Measurements from ENCODE around the gene APBB2.

Gene APBB2

DNA sequence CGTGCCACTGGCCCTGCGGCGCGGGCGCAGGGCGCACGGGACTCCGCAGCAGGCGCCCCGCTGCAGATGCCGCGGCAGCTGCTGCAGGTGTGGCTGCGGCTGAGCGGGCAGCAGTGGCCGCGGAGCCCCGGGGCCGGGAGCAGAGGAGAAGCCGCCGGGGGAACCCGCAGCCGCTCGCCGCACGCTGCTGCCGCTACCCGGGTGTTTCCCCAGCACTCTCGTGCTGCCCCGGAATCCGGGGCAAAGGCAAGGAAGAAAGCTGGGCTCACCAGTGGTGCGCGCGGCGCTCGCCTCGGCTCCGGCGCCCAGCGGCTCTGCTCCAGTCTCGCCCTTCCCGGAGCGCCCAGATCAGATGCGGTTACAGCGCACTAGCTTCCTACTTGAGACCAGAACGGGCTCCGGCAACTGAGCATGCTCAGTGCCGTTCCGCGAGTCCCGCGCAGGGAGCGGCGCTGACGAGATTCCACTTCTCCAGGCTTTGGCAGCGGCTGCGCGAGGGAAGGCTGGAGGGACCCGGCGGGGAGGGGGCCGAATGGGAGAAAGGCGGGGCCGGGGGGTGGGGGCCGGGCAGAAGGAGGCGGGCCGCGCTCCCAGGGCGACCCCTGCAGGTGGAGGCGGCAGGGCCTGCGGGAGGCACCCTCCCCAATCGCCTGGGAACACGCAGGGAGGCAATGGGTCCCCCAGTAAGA lies at the start of gene APBB2:
Gene APBB2, minus strand, starts transcription at position 407 of the 689 bp plus-strand sequence. CDS start 181,288 bp downstream, outside the sequence.
- DNase-seq (ENCODE audit: low spot score), result no peak

GRCh38 chr4:41262198-41262597 lies 47.9 kb upstream of the APBB2 start:
- DNase-seq (ENCODE audit: low spot score), result no peak

DNA sequence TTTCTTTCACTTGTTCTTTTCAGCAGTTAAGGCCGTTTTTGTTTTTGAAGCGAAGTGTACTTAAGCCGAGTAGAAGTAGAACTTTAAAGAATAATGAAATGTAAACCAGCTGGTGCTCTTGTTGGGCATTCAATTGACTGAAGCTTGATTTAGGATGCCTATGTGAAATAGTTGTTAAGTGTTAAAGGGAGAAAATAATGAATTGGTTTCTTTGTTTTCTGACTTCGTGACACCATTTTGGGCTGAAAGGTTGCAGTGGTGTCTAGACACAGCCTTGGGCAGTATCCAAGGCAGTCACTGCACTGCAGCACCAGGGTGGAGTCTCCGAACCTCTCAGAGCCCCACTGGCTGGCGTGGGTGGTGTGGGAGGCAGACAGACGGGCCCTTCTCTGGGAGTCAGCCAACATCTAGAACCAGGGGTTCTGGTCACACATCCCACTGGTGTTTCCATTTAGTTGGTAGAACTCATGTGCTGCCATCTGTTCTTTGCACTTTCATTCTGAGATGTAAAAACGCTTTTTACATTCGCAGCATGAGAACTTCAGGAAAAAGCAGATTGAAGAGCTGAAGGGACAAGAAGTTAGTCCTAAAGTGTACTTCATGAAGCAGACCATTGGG lies 45.9 kb upstream of the APBB2 start:
- DNase-seq (ENCODE audit: low spot score), result no peak

GRCh38 chr4:41258783-41259182 lies 44.4 kb upstream of the APBB2 start:
- no peak for DNase-seq (ENCODE audit: low spot score)

DNA sequence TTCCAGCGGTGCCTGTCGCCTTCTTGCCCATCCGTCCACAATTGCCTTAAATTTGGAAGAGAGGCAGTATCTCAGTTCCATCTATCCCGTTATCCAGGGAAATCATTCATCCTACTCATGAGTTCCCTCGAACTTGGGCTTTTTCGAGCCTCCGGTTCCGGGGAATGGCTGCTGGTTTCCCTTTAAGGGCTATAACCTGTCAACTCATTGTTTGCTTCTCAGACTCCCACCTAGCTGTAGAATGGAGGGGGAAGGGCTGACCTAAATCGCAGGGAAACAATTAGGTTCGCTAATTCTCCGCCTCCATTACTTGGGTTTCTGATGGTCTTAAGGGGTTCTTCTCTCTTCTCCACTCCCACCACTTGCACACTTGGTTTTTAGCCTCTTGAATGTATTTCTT lies 43.6 kb upstream of the APBB2 start:
- DNase-seq (ENCODE audit: low spot score), result no peak

DNA sequence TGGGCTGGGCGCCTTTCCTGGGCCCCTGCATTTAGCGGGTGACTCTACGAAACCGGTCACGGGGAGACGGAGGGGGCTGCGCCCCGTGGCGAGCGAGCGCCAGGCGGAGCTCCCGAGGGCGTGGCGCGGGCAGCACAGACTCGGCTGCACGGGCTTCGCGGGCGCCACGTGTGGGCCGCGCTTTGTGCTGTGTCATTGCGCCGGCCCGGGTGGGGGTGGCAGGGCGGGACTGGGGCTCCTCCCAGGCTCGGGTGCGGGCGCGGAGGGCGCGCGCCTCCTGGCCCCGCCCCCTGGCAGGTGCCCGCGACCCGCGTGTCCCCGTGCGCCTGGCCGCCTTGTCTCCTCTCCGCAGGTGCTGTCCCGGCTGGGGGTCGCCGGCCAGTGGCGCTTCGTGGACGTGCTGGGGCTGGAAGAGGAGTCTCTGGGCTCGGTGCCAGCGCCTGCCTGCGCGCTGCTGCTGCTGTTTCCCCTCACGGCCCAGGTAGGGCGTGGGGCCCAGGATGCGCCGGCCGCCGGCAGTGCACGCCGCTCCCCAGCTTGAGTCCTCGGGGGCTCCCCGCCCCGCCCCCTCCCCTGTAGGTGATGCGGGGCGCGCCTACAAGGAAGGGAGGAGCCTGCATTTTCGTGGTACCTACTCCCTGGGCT lies 43.0 kb upstream of the APBB2 start:
- no peak for DNase-seq (ENCODE audit: low spot score)

DNA sequence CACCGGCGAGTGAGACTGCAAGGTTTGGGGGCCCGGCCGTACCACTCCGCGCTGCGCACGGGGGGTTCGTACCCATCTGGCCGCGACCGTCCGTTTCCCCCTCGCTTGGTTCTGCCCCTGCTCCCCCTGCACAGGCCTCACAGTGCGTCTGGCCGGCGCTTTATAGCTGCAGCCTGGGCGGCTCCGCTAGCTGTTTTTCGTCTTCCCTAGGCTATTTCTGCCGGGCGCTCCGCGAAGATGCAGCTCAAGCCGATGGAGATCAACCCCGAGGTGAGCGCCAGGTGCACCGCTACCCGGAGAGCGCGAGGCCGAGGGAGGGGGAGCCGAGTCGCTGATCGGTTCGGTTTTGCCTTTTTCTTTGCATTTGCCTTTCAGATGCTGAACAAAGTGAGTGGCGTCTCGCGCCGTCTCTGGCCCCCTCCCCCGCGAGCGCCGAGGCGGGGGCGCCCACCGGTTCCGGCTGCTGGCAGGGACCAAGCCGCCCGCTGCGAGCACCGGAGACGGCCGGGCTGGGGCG lies 42.5 kb upstream of the APBB2 start, which contains the start of gene UCHL1:
Gene UCHL1, plus strand, starts transcription at position 189 of the 517 bp plus-strand sequence. Its CDS starts 49 bp downstream, at position 238.
- DNase-seq (ENCODE audit: low spot score), result no peak

- DNase-seq (ENCODE audit: low spot score), result no peak
These were observed 41.9 kb upstream of the APBB2 start for GRCh38 chr4:41256131-41256739.

GRCh38 chr4:41245983-41246382 lies 31.6 kb upstream of the APBB2 start:
- no peak for DNase-seq (ENCODE audit: low spot score)

DNA sequence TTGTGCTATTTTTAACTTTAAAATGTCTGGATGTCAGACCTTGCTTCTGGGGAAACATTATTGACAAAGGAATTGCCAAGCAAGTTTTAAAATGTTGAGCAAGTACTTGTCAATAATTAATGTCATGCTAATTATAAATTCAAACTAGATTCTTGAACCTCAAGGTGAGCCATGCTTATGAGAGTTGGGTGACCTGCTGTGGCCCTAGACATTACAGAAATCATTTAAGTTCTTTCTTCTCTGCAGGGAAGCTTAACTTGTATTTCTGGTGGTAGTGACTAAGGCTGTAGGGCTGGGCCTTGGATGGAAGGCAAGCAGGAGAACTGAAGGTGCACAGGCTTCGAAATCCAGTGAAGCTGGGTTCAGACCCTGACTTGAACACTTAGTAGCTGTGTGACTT lies 27.6 kb upstream of the APBB2 start:
- DNase-seq (ENCODE audit: low spot score), result no peak

DNA sequence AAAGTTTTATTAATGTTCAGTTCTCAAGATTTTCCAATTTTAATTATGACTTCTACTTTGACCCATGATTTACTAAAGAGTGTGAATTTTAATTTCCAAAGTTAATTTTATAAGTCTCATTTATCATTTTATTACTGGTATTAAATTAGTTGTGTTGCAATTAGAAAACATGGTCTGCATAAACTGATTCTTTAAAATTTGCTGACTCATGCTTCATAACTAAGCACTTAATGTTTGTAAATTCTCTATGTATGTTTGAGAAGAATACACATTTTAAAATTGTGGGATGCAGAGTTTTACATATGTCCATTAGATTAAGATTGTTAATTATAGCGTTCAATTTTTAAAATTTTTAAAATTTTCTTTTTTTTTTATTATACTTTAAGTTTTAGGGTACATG lies 22.2 kb upstream of the APBB2 start:
- DNase-seq (ENCODE audit: low spot score), result no peak

DNA sequence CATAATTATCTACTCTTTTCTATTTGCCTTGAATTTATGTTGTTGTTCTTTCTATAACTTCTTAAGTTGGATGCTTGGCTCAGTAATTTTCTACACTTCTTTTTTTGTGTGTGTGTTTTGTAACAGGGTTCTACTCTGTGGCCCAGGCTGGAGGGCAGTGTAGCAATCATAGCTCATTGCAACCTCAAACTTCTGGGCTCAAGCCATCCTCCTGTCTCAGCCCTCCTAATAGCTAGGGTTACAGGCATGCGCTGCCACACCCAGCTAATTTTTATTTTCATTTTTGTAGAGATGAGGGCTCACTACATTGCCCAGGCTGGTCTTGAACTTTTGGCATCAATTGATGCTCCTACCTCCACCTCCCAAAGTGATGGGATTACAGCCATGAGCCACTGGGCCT lies 21.7 kb upstream of the APBB2 start:
- no peak for DNase-seq (ENCODE audit: low spot score)

DNA sequence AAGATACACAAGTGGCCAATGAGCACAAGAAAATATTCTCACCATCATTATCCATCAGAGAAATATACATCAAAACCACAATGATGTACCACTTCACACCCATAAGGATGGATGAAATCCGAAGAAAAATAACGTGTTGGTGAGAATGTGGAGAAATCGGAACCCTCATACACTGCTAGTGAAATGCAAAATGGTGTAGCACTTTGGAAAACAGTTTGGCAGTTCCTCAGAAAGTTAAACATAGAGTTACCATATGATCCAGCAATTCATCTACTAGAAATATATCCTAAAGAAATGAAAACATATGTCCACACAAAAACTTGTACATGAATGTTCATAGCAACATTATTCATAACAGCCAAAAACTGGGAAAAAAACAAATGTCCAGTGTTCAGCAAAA lies 18.5 kb upstream of the APBB2 start:
- no peak for DNase-seq (ENCODE audit: low spot score)

DNA sequence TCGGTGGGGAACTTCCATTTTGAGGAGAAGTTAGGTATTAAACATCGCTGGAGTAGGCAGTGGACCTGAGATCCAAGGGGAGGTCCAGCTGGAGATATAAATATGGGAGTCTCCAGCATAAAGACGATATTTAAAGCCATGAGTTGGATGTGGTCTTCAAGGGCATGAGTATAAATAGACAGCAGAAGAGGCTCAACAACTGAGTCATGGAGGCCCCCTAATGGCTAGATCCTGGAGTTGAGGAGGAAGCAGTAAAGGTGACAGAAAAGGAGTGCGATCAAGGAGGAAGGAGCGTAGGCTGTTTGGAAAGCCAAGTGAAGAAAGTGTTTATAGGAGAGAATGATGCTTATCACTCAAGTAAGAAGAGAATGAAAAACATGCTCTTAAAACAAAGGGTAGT lies 18.1 kb upstream of the APBB2 start:
- no peak for DNase-seq (ENCODE audit: low spot score)

DNA sequence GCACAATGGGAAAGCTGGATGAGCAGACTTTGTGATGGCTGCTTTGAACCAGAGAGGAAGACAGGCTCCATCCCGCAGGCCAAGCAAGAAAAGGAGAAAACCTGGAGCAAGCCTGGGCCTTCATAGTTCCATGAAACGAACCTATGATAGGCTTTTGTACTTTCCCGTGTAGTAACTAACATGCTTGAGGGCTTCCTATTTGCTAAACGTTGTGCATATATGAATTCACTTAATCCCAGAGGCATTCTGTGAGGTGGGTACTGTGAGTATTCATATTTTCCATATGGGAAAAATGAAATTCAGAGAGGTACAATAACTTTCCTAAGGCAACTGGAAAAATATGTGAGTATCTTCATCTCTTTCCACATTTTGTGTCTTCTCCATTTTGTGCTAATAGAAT lies 13.6 kb upstream of the APBB2 start:
- DNase-seq (ENCODE audit: low spot score), result no peak

DNA sequence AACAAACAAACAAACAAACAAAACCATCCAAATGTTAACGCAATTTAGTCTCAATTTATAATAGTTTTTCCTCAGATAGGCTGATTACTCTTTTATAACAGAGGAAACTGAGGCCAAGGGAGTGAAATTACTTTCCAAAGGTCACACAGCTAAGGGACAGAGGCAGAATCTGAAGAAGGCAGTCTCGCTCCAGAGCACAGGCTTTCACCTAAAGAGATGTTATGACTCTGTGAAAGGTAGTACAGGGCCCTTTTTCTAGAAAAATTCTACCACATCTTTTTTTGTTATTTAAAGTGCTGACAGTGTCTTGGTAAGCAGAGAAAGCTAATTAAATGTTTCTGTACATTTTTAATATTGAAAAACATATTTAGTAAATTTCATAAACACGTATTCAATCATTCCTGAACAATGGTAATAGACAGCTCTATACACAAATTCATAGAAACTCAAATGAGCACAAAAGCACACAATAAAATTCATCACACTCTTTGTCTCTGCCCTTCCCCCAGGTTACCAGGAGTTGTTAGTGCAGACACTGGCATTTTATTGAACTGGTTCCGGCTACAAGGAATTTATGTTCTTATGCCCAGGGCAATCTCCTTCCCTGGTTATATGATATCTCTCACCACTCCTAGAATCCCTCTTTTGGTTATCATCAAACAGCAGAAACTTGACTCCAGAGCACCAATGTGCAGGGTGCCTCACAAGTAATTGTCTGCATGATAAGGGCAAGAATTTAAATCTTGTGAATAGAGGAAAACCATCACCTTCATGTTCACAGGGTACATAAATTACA lies 7.7 kb upstream of the APBB2 start:
- no peak for DNase-seq (ENCODE audit: low spot score)

DNA sequence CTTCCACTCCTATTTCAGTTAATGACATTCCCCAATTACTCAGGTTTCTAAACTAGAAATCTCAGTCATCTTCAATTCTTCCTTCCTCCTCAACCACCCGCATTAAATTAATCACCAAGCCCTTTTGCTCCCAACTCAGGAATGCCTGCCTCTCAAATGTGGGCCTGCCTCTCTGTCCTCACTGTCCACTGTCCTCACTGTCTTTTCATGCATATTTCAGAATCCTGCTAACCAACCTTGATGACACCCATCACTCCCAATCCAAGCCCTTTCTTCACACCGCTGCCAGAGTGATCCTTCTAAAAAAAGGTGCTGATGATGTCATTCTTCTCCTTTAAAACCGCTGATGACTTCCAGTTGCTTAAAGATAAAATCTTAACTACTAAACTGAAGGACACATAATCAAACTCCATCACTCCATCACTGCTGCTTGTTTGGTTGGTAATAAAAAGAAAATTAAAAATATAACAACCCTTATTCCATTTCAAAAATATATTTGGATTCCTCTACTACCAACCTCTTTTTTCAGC lies 5.1 kb upstream of the APBB2 start:
- DNase-seq (ENCODE audit: low spot score), result no peak

DNA sequence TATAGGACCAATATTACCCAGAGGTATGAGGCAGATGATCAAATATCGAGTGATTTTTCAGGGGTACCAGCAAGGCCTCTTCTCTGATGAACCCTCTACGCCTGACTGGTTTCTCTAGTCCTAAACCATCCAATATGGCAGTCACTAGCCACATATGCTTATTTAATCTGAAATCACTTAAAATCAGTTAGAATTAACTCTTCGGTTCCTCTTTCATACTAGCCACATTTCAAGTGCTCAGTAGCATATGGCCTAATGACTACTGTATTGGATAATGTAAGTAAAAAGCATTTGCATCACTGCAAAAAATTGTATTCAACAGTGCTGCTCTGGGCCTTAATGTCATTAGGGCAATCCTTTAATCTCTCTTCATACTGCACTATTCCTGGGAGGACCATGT lies 4.4 kb upstream of the APBB2 start:
- no peak for DNase-seq (ENCODE audit: low spot score)

- no peak for DNase-seq (ENCODE audit: low spot score)
These were observed 3.0 kb upstream of the APBB2 start for GRCh38 chr4:41217374-41217773.

- no peak for DNase-seq (ENCODE audit: low spot score)
These were observed 2.6 kb upstream of the APBB2 start for GRCh38 chr4:41217020-41217333.

DNA sequence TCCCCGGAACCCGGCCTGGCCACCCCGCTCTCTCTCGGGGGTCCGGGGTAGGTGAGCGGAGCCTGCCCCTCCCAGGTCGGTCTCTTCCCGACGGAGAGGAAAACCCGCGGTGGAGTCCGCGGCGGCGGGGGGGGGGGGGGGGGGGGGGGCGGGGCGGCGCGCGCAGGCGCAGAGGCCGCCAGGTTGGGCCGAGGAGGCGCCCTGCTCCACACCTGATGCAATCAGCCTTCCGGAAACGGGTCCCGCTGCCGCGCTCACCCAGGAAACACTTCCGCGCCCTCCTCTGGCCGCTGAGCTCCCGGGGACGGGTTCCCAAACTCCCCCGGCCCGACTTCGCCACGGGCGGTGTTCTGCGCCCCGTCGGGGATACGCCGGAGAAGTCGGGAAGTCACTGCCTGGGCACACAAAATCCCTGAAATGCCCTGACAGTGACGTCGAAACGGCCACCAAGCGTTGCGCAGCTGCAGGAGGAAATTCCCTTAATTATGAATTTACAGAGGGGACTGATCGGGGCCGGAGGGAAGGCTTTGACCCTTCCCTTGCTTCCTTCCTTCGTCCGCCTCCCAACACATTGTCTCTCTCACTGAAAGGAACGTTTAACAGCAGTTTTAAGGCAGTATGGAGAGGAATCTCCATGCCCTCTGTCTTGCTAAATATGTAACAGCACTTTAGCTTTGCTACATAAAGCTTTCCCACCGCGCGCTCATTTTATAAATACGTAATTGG lies 2.1 kb upstream of the APBB2 start:
- DNase-seq (ENCODE audit: low spot score), result peak; percentile 9

Data from CD4-positive, alpha-beta T cell treated with Interleukin-6 at 100 ng/mL for 8 hours (primary cell).